Calu3 (cell line): Measurements from ENCODE around the gene SPIRE1. TPM values are rescaled to one million over a fixed set of nuclear protein-coding genes. Genes with fewer than 3 reads are reported as not detected.

Experiments used
- BruUV-seq: library from RNA; stranded (reverse); fragments of 400-500 nt; replicated peaks from 2 replicates; lab custom pipeline; 2021; lab: Mats Ljungman, UMichigan
- CTCF ChIA-PET: fragments of 300-600 bp; sonication (Branson Sonifier 250); formaldehyde crosslinking; loops from one replicate; lab custom pipeline; 2022; ENCODE audit warnings: antibody characterized with exemption; lab: Charles Lee
- DNase-seq: peaks from one replicate; pipeline ENCODE4 v3.0.0; 2022
- H3K27ac Mint-ChIP-seq: one replicate; pipeline ENCODE4 v1.8.0; 2022; ENCODE audit warnings: mixed read lengths; ENCODE audit not compliant: unreplicated experiment
- H3K27me3 Mint-ChIP-seq: one replicate; pipeline ENCODE4 v1.8.0; 2022; ENCODE audit warnings: mixed read lengths; ENCODE audit not compliant: unreplicated experiment
- H3K36me3 Mint-ChIP-seq: one replicate; pipeline ENCODE4 v1.8.0; 2022; ENCODE audit warnings: mild to moderate bottlenecking, moderate library complexity, mixed read lengths; ENCODE audit not compliant: insufficient read depth, unreplicated experiment
- H3K4me1 Mint-ChIP-seq: one replicate; pipeline ENCODE4 v1.8.0; 2022; ENCODE audit warnings: mild to moderate bottlenecking, low read depth, mixed read lengths; ENCODE audit not compliant: unreplicated experiment
- H3K4me3 Mint-ChIP-seq: one replicate; pipeline ENCODE4 v1.8.0; 2022; ENCODE audit warnings: mild to moderate bottlenecking, low read depth, moderate library complexity, mixed read lengths; ENCODE audit not compliant: unreplicated experiment
- H3K9me3 Mint-ChIP-seq: one replicate; pipeline ENCODE4 v1.8.0; 2022; ENCODE audit warnings: low read depth, mixed read lengths; ENCODE audit not compliant: unreplicated experiment
- intact Hi-C: fragments of 100-400 bp; cut with micrococcal nuclease; formaldehyde crosslinking; loops from one replicate; pipeline ENCODE4 v1.10.0; 2022; ENCODE audit not compliant: unreplicated experiment
- total RNA-seq: library from RNA; stranded (reverse); gene quantifications from 2 replicates; pipeline ENCODE4 v1.2.3, GENCODE V29; 2022
- TF ChIP-seq, protein P1 (sequence below): fragments of 200-600 bp; IDR thresholded peaks from one replicate; pipeline ENCODE4 v1.8.0; 2022; ENCODE audit warnings: antibody characterized with exemption; ENCODE audit not compliant: unreplicated experiment

The SPIRE1 gene
- total RNA-seq, 1 experiment from 2014 or later: 98.6 TPM

DNA sequence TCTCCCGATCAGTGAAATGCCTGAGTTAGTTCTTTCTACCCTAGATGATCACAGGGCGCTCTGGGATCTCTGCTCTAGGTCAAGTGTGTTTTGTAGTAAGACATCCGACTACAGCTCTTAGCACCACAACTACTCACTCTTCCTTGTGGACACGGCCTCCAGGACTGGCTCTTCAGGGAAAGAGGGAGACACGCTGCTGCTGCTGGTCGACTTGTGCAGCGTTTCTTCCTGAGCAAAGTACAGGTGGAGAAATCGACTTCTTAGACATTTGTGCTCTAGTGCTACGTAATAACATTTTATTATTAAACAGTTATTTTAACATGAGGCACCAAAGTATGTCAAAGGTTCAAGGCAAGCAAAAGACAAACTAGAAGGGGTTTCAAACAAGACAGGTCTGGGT is 193.2 kb downstream of the SPIRE1 start:
- intact Hi-C loops: no loop called here
- peaks cover 54% of the 10 kb centered on the region for H3K36me3 Mint-ChIP-seq
- CTCF ChIA-PET: no interaction called here
- H3K4me3 Mint-ChIP-seq: no peak overlapping the region
- DNase-seq: no peak
- H3K27ac Mint-ChIP-seq: no peak overlapping the region
- no peaks in the 10 kb centered on the region for H3K27me3 Mint-ChIP-seq
- no peaks in the 10 kb centered on the region for H3K9me3 Mint-ChIP-seq
- H3K4me1 Mint-ChIP-seq: no peaks in the 10 kb centered on the region
- BruUV-seq: no TSS peak
- TF ChIP-seq, protein P1, sequence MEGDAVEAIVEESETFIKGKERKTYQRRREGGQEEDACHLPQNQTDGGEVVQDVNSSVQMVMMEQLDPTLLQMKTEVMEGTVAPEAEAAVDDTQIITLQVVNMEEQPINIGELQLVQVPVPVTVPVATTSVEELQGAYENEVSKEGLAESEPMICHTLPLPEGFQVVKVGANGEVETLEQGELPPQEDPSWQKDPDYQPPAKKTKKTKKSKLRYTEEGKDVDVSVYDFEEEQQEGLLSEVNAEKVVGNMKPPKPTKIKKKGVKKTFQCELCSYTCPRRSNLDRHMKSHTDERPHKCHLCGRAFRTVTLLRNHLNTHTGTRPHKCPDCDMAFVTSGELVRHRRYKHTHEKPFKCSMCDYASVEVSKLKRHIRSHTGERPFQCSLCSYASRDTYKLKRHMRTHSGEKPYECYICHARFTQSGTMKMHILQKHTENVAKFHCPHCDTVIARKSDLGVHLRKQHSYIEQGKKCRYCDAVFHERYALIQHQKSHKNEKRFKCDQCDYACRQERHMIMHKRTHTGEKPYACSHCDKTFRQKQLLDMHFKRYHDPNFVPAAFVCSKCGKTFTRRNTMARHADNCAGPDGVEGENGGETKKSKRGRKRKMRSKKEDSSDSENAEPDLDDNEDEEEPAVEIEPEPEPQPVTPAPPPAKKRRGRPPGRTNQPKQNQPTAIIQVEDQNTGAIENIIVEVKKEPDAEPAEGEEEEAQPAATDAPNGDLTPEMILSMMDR: no peak

DNA sequence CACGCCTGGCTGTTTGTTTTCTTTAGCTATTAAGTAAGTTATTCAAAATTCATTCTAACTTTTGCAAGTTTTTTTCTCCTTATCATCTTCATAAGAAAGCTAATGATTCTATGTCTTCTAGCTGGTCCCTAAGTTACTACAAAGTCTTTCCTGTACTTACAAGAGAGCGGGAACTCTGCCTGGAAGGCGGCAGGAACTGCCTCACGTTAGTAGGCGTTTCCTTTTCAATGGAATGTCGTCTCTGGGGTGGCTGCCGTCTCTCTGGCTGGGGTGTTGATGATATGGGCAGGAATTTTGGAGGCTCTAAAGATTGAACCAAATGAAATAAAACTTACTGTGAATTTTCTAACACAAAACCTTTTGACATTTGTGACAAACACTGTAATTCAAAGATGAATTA is 194.7 kb downstream of the SPIRE1 start:
- H3K36me3 Mint-ChIP-seq: peaks cover 66% of the 10 kb centered on the region
- TF ChIP-seq, protein P1: no peak
- CTCF ChIA-PET: interaction anchor here (1.1 kb wide), 1 partner anchor 9 kb away, joined by 5 read pairs; no protein-coding TSS in a partner anchor
- no peaks in the 10 kb centered on the region for H3K9me3 Mint-ChIP-seq
- no peak for DNase-seq
- no peak overlapping the region for H3K4me3 Mint-ChIP-seq
- no peak overlapping the region for H3K27ac Mint-ChIP-seq
- intact Hi-C loops: no loop called here
- no peaks in the 10 kb centered on the region for H3K27me3 Mint-ChIP-seq
- H3K4me1 Mint-ChIP-seq: no peaks in the 10 kb centered on the region
- no TSS peak for BruUV-seq

DNA sequence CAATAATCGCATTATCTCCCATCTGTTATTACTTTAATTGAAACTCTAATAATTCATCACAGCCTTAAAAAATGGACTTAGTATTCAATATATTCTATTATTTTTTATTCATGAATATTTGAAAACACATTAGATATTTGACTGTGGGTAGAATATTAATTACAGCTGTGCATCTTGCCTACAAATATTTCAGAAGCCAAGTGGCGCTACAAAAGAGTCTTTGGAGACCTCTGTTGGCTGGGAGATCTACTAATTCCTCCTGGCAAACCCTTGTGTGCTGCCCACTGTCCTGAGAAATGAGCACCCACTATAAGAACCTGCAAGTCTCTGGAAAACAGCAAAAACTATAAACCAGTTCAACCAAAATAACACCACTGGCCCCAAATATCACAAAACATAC is 195.7 kb downstream of the SPIRE1 start:
- no TSS peak for BruUV-seq

DNA sequence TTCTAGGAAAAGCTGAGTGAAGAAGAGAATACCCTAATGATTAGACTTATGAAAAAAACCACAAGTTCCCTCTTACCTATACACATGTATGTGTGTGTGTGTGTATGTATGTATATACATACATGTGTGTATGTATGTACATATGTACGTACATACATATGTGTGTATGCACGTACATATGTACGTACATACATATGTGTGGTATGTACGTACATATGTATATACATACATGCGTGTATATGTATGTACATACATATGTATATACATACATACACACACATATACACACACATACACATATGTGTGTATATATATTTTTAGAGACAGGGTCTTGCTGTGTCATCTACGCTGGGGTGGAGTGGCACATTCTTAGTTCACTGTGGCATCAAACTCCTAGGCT is 196.6 kb downstream of the SPIRE1 start:
- intact Hi-C loops: no loop called here
- CTCF ChIA-PET: interaction anchor here (0.5 kb wide), 1 partner anchor 33 kb away, joined by 3 read pairs; no protein-coding TSS in a partner anchor
- H3K36me3 Mint-ChIP-seq: peaks cover 83% of the 10 kb centered on the region

More for the DNA sequence above, 195.7 kb downstream of the SPIRE1 start:
- TF ChIP-seq, protein P1: no peak
- H3K9me3 Mint-ChIP-seq: no peaks in the 10 kb centered on the region
- CTCF ChIA-PET: no interaction called here
- no peaks in the 10 kb centered on the region for H3K4me1 Mint-ChIP-seq
- no peaks in the 10 kb centered on the region for H3K27me3 Mint-ChIP-seq
- intact Hi-C loops: no loop called here
- no peak overlapping the region for H3K4me3 Mint-ChIP-seq
- peaks cover 75% of the 10 kb centered on the region for H3K36me3 Mint-ChIP-seq
- DNase-seq: no peak
- no peak overlapping the region for H3K27ac Mint-ChIP-seq

More for the DNA sequence above, 196.6 kb downstream of the SPIRE1 start:
- DNase-seq: no peak
- no peaks in the 10 kb centered on the region for H3K9me3 Mint-ChIP-seq
- H3K27me3 Mint-ChIP-seq: no peaks in the 10 kb centered on the region
- TF ChIP-seq, protein P1: no peak
- no TSS peak for BruUV-seq
- no peaks in the 10 kb centered on the region for H3K4me1 Mint-ChIP-seq
- no peak overlapping the region for H3K4me3 Mint-ChIP-seq
- H3K27ac Mint-ChIP-seq: no peak overlapping the region
